Retinal pigment epithelial cell (primary cell): Measurements from ENCODE around the gene CCDC33.

Source experiments
- DNase-seq: peaks from one replicate; pipeline ENCODE4 v3.0.0-alpha.2; 2010; ENCODE audit warnings: low read depth
- H3K4me3 ChIP-seq: 2 replicates; pipeline ENCODE4 v1.5.1; 2011; ENCODE audit warnings: mild to moderate bottlenecking, low read length, control low read depth, moderate library complexity
- TF ChIP-seq, protein P1 (sequence below): conservative IDR thresholded peaks from 2 replicates; pipeline ENCODE4 v1.5.1; 2011; ENCODE audit warnings: low read depth, low read length, control low read depth, inconsistent platforms

The CCDC33 gene

DNA sequence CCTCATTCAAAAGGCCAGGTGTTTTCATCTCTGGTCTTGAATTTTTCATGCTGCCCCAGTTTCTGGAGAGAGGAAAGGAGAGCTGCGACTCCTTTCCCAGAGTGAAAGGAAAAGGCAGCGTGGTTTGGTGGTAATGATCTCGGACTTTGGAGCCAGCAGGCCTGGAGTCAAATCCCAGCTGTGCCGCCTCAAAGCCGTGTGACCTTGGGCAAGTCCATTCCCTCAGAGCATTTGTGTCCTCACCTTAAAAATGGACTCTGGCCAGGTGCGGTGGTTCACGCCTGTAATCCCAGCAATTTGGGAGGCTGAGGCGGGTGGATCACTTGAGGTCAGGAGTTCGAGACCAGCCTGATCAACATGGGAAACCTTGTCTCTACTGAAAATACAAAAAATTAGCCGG lies 4.7 kb upstream of the CCDC33 start:
- DNase-seq, result no peak
- no peak overlapping the region for H3K4me3 ChIP-seq
- TF ChIP-seq, protein P1, sequence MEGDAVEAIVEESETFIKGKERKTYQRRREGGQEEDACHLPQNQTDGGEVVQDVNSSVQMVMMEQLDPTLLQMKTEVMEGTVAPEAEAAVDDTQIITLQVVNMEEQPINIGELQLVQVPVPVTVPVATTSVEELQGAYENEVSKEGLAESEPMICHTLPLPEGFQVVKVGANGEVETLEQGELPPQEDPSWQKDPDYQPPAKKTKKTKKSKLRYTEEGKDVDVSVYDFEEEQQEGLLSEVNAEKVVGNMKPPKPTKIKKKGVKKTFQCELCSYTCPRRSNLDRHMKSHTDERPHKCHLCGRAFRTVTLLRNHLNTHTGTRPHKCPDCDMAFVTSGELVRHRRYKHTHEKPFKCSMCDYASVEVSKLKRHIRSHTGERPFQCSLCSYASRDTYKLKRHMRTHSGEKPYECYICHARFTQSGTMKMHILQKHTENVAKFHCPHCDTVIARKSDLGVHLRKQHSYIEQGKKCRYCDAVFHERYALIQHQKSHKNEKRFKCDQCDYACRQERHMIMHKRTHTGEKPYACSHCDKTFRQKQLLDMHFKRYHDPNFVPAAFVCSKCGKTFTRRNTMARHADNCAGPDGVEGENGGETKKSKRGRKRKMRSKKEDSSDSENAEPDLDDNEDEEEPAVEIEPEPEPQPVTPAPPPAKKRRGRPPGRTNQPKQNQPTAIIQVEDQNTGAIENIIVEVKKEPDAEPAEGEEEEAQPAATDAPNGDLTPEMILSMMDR, result no peak

DNA sequence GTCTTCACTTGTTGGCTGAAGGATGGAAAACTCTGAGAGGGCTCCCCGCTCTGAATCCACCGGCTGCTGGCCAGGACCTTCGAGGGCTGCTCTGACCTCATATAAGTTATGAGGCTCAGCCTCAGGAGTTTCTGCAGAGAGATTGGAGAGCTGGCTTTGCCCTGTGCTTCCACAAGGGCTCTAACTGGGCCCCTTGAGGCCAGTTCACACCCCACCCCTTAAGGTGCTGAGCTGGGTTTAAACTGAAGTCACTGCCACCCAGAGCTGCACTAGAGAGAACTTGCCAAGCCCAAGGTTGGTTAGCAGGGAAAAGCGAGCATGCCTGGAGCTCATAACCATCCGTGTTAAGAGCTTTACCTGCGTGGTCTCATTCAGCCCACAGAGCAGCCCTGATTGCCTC lies 2.8 kb upstream of the CCDC33 start:
- H3K4me3 ChIP-seq, result no peak overlapping the region
- no peak for DNase-seq
- TF ChIP-seq, protein P1, result no peak

DNA sequence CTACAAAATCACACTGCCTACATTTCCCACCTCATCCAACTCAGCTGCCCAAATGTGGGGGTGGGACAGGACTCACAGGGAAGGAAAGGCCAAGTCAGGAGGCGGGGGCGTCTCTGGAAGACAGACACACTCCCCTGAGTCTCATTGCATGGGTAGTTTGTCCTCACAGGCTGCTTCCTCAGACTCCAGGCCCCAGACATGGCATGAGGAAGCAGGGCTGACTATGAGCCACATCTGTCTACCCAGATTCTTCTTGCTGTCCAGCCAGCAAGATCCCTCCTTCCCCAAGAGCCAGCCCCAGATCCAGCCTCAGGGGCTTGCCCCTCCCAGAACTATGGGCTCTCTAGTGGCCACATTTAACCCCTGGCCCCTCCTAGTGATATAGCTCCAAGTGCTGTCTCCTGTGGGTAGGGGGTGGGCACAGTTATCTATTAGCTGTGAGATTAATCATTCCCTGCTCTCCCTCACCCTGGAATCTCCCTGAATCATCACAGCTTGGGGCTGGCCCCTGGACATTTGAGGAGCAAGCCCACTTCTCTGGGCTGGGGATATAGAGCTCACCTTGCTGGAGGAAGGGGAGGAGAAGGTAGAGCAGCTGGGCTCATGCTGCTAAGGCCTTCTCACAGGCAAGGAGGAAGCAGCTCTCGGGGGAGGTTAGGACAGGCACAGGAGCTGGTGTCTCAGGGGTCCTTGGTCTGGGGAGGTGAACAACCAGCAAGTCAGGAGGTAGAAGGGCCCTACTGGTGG lies 2.1 kb upstream of the CCDC33 start:
- no peak for DNase-seq
- TF ChIP-seq, protein P1, result no peak
- no peak overlapping the region for H3K4me3 ChIP-seq

DNA sequence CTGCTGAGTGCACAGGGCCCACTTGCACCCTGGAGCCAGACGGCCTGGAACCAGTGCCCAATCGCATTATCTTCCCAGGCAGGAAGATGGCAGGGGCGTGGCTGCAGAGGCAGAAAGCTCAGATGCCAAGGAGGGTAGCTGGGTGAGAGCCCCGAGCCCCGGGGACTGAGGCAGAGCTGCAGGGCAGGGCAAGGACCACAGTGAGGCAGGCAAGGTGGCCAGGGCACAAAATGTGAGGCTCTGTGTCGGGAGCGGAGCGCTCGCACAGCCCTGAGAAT lies 1.6 kb upstream of the CCDC33 start:
- no peak overlapping the region for H3K4me3 ChIP-seq
- DNase-seq, result no peak
- TF ChIP-seq, protein P1, result no peak

DNA sequence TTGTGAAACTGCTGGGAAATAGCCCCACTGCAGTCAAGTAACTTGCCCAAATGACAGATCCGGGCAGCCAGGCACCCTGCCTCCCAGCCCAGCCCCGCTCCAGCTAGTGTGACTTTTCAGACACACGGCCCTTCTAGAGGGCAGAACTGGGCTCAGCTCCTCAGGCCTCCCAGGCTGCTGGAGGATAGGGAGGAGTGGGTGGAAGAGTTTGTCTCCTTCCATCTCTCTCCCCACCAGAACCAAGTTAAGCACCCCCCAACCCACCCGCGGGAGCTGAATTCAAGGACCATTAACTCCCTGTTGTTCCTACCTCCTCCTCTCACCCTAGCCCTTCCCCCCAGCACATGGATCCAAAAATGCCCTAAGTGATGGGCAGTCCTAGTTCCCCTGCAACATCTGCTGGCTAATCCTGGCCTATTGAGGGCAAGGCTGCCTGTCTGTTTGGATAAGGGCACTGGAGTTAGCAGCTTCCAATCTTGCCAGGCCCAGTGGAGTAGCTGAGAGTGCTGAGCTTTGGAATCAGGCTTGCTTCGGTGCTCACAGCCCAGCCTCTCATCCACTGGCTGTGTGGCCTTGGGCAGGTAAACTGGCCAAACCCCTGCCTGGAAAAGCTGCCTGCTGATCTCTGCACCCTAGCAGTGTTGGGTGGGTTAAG lies 3.1 kb downstream of the CCDC33 start:
- TF ChIP-seq, protein P1, result no peak
- H3K4me3 ChIP-seq, result no peak overlapping the region
- no peak for DNase-seq

DNA sequence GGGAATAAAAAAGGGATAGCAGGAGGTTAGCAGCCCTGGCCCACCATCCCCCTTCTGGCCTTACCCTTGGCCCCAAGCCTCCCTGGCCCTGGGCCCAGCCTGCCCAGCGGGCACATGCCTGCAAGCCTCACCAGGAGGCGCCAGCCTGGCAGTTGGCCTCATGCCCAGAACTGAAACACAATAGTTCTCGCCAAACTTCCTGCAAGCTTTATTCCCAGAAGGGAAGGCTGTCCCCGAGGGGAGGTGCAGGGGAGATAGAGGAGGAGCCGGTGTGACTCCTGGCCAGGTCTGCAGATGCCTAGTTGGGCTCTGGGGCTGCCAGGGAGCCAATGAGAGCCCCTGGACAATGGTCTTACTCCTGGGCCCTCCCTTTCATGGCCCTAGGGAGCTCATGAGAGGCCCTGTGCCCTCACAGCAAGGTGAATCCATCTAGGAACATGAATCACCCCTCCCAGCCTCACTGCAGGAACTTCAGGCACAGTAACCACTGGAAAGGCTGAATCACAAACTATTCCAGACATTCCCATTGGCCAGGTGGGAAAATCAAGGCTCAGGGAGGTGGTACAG lies 4.0 kb downstream of the CCDC33 start:
- TF ChIP-seq, protein P1, result peak; percentile 80
- DNase-seq, result peak; percentile 88
- no peak overlapping the region for H3K4me3 ChIP-seq
